Esophagus muscularis mucosa (tissue), 4 donors: ENCODE measurements around the gene ASB10.

Experiments used
- EP300 ChIP-seq: sonication (generic); formaldehyde crosslinking; IDR thresholded peaks from one replicate; pipeline ENCODE4 v1.6.1; 2017; ENCODE audit warnings: antibody characterized with exemption
- POLR2A ChIP-seq: fragments of 450-650 bp; IDR thresholded peaks from one replicate; pipeline ENCODE4 v1.6.1; 2017; ENCODE audit warnings: antibody characterized with exemption, moderate library complexity, mild to moderate bottlenecking, low read depth
- POLR2AphosphoS5 ChIP-seq, 2 donors: sonication (generic); formaldehyde crosslinking; IDR thresholded peaks; one replicate each; pipeline ENCODE4 v1.6.1; 2017; ENCODE audit warnings: antibody characterized with exemption in 2 of 2
- TF ChIP-seq, protein P1 (sequence below), 3 experiments: fragments of 200-600 bp in 2 of 3; fragments of 450-650 bp in 1 of 3; sonication (generic) in 2 of 3; IDR thresholded peaks; one replicate each; pipeline ENCODE4 v1.5.1; 2017 to 2019; ENCODE audit warnings: antibody characterized with exemption in 3 of 3, mild to moderate bottlenecking in 2 of 3, moderate library complexity in 1 of 3

DNA sequence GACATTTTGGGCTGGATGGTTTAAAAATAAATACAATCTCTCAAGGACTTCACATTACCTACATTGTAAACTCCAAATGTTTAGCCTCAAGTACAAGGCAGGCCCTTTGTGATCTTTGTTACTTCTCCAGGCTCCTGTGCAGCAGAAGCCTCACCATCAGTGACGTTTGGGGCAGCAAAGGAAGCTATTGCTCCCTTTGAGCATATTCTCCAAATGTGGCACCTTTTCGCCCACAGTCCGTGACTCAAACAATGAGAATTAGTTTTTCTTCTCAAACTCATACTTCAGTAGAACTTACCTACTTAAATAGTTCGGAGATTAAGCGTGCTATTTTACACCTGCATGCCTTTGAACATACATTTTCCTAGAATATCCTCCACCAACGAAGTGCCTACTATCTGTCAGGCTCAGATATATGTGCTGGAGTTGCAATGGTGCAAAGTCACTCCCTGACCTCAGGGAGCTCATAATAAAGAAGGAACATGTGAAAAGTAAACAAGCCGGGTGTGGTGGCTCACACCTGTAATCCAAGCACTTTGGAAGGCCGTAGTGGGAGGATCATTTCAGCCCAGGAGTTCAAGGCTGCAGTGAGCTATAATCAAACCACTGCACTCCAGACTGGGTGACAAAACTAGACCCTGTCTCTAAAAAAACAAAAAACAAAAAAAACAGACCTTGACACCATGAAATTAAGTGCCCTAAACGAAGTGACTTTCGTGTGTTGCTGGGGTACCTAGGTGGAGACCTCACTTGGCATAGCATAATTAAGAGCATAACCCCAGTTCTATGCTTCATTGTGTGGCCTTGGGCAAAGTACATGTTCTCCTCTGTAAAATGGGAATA is 41.2 kb upstream of the ASB10 start:
- TF ChIP-seq, protein P1, sequence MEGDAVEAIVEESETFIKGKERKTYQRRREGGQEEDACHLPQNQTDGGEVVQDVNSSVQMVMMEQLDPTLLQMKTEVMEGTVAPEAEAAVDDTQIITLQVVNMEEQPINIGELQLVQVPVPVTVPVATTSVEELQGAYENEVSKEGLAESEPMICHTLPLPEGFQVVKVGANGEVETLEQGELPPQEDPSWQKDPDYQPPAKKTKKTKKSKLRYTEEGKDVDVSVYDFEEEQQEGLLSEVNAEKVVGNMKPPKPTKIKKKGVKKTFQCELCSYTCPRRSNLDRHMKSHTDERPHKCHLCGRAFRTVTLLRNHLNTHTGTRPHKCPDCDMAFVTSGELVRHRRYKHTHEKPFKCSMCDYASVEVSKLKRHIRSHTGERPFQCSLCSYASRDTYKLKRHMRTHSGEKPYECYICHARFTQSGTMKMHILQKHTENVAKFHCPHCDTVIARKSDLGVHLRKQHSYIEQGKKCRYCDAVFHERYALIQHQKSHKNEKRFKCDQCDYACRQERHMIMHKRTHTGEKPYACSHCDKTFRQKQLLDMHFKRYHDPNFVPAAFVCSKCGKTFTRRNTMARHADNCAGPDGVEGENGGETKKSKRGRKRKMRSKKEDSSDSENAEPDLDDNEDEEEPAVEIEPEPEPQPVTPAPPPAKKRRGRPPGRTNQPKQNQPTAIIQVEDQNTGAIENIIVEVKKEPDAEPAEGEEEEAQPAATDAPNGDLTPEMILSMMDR (IDR thresholded peaks at IDR 0.05), result no peak
- no peak for TF ChIP-seq POLR2A
- no peak for TF ChIP-seq POLR2AphosphoS5 (IDR thresholded peaks at IDR 0.05)
- TF ChIP-seq EP300, result no peak
